Common myeloid progenitor, CD34-positive (primary cell): ENCODE data around the gene PRXL2C.
"Not testable (repeated sequence)": the region's sequence is repeated elsewhere in the genome, so short reads cannot be mapped to it uniquely, and the experiment has no call there.

Experiments used
- CTCF ChIA-PET: fragments of 350-600 bp; sonication (Branson Sonifier 250); formaldehyde crosslinking; loops from one replicate; lab custom pipeline; 2021; ENCODE audit warnings: antibody characterized with exemption; lab: Charles Lee
- POLR2A ChIA-PET: fragments of 350-600 bp; sonication (Branson Sonifier 250); formaldehyde crosslinking; loops from one replicate; lab custom pipeline; 2021; ENCODE audit warnings: antibody characterized with exemption; lab: Charles Lee
- DNase-seq, 3 donors: peaks; one replicate each; pipeline versions ENCODE4 v3.0.0 to v3.0.0-alpha.2; 2013
- H3K27ac ChIP-seq, 2 experiments: 1 replicate in 1 of 2; 2 replicates in 1 of 2; pipeline ENCODE4 v1.7.0; 2013; ENCODE audit warnings: inconsistent platforms in 2 of 2, low read length in 2 of 2, mild to moderate bottlenecking in 2 of 2, low read depth in 1 of 2, moderate library complexity in 1 of 2; ENCODE audit not compliant: severe bottlenecking in 2 of 2, insufficient read depth in 1 of 2, poor library complexity in 1 of 2
- H3K27me3 ChIP-seq, 5 experiments: replicated peaks in 2 of 5; 1 replicate in 3 of 5; 2 replicates in 2 of 5; pipeline versions ENCODE4 v1.6.1 to v1.7.0; 2013; ENCODE audit warnings: low read length in 4 of 5, mild to moderate bottlenecking in 2 of 5, moderate library complexity in 2 of 5, inconsistent platforms in 1 of 5; ENCODE audit not compliant: insufficient read depth in 5 of 5, control insufficient read depth in 4 of 5
- H3K36me3 ChIP-seq, 4 experiments: 1 replicate in 2 of 4; 2 replicates in 2 of 4; pipeline versions ENCODE4 v1.6.1 to v1.7.0; 2013; ENCODE audit warnings: low read length in 3 of 4, control low read depth in 1 of 4, mild to moderate bottlenecking in 1 of 4; ENCODE audit not compliant: control insufficient read depth in 4 of 4, insufficient read depth in 4 of 4
- H3K4me1 ChIP-seq, 4 experiments: 1 replicate in 3 of 4; 2 replicates in 1 of 4; pipeline versions ENCODE4 v1.6.1 to v1.7.1; 2013; ENCODE audit warnings: low read length in 3 of 4, mild to moderate bottlenecking in 3 of 4, control low read depth in 1 of 4, inconsistent platforms in 1 of 4, moderate library complexity in 1 of 4; ENCODE audit not compliant: control insufficient read depth in 4 of 4, insufficient read depth in 4 of 4; ENCODE audit errors: control extremely low read depth in 1 of 4
- H3K4me3 ChIP-seq, 7 experiments: 1 replicate in 4 of 7; 2 replicates in 3 of 7; pipeline versions ENCODE4 v1.5.1 to v1.7.0; 2013; ENCODE audit warnings: mild to moderate bottlenecking in 7 of 7, low read length in 6 of 7, moderate library complexity in 6 of 7, inconsistent platforms in 2 of 7, low read depth in 2 of 7, control low read depth in 1 of 7; ENCODE audit not compliant: insufficient read depth in 4 of 7, control insufficient read depth in 1 of 7; ENCODE audit errors: extremely low read depth in 1 of 7
- H3K9me3 ChIP-seq, 5 experiments: 1 replicate in 4 of 5; 2 replicates in 1 of 5; pipeline versions ENCODE4 v1.6.1 to v1.7.1; 2013; ENCODE audit warnings: low read length in 4 of 5, mild to moderate bottlenecking in 2 of 5, inconsistent platforms in 1 of 5, low read depth in 1 of 5, moderate library complexity in 1 of 5; ENCODE audit not compliant: control insufficient read depth in 4 of 5, insufficient read depth in 2 of 5; ENCODE audit errors: control extremely low read depth in 1 of 5
- WGBS: methylation state at CpG from one replicate; pipeline ENCODE4 v1.1.5; 2013; ENCODE audit not compliant: insufficient coverage; 5-methylcytosine and 5-hydroxymethylcytosine counted together

The PRXL2C gene

DNA sequence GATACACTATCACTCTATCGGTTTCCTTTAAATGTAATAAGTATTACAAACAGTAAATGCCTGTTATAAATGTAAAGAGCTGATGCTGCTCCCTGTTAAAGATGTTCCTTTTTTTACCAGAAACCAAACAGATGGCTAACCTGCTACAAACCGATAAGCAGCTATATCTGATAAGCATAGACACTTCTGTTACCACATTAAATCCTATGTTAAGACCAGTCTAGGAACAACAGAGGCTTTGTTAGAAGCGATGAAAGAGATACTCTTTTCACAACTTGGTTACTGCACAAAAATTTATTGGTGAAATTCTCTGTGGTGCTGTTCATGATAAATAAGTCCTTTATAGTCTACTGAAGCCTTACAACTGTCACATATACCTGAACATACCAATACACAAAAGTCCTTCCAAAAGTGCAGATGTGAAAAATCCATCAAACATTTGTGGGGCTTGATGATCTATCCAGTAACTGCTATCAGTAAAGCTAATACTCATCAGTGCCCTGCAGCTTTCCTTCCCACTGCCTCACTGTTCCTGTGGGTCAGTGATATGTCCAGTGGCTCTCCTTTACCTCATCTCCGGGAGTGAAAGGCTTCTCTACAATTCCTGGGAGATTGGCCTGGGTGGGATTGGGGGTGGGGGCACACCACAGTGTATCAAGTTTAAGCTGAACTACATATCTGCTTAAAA is 25.8 kb upstream of the PRXL2C start:
- ChIA-PET CTCF (interaction anchor here (0.7 to 2.3 kb wide), 2 partner anchors 13 to 16 kb away, joined by 4 to 5 read pairs; no protein-coding TSS in a partner anchor), POLR2A (interaction anchor here (0.5 kb wide), 2 partner anchors 326 to 392 kb away, joined by 3 read pairs; no protein-coding TSS in a partner anchor)
- Histone ChIP-seq H3K36me3 (no peaks in the 10 kb centered on the region), H3K9me3 (peaks cover 0 to 1% (median 0%) of the 10 kb centered on the region in 5 experiments), H3K4me3 (no peak overlapping the region), H3K27ac (peak overlapping the region in 1 of 2 experiments; percentile 27), H3K4me1 (peaks cover 0 to 16% (median 4%) of the 10 kb centered on the region in 4 experiments), H3K27me3 (no peaks in the 10 kb centered on the region)
- DNase-seq: peak; percentile 39 to 87 (median 67)
- WGBS: 0% methylated on average over 1 of the region's 4 CpGs

- H3K36me3 ChIP-seq: no peaks in the 10 kb centered on the region
- H3K4me3 ChIP-seq: no peak overlapping the region
- H3K4me1 ChIP-seq: no peaks in the 10 kb centered on the region
- peaks cover 0 to 2% (median 0%) of the 10 kb centered on the region in 5 experiments for H3K9me3 ChIP-seq
- ChIA-PET CTCF (interaction anchor here (1.6 kb wide), 1 partner anchor 15 kb away, joined by 5 read pairs; no protein-coding TSS in a partner anchor), POLR2A (no interaction called here)
- H3K27ac ChIP-seq: no peak overlapping the region
- DNase-seq: no peak
- H3K27me3 ChIP-seq: no peaks in the 10 kb centered on the region
These were observed 19.9 kb upstream of the PRXL2C start for GRCh38 chr9:96674906-96675538.

DNA sequence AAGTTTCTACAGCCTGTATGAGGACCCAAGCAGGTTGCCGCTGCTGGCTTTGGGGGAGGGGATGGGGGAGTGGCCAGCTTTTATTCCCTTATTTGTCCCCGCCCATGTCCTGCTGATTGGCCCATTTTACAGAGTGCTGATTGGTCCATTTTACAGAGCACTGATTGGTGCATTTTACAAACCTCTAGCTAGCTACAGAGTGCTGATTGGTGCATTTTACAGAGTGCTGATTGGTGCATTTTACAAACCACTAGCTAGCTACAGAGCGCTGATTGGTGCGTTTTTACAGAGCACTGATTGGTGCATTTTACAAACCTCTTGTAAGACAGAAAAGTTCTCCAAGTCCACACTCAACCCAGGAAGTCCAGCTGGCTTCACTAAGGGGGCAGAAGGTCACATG is 18.7 kb upstream of the PRXL2C start:
- POLR2A ChIA-PET, H3K36me3 ChIP-seq, H3K4me3 ChIP-seq, H3K27ac ChIP-seq, DNase-seq, H3K9me3 ChIP-seq, H3K4me1 ChIP-seq, H3K27me3 ChIP-seq: not testable (repeated sequence)
- CTCF ChIA-PET: interaction anchor here (1.6 kb wide), 1 partner anchor 14 kb away, joined by 5 read pairs; no protein-coding TSS in a partner anchor
- 100% methylated on average over 3 of the region's 4 CpGs for WGBS

GRCh38 chr9:96668868-96669534 is 13.9 kb upstream of the PRXL2C start:
- peaks cover 0 to 2% (median 0%) of the 10 kb centered on the region in 5 experiments for H3K9me3 ChIP-seq
- no peaks in the 10 kb centered on the region for H3K36me3 ChIP-seq
- WGBS: 97% methylated on average over 18 of the region's 20 CpGs
- H3K27me3 ChIP-seq: no peaks in the 10 kb centered on the region
- H3K4me3 ChIP-seq: no peak overlapping the region
- no peak overlapping the region for H3K27ac ChIP-seq
- ChIA-PET POLR2A (interaction anchor here (0.7 kb wide), 1 partner anchor 354 kb away, joined by 3 read pairs; no protein-coding TSS in a partner anchor), CTCF (no interaction called here)
- no peak for DNase-seq
- H3K4me1 ChIP-seq: no peaks in the 10 kb centered on the region

- Histone ChIP-seq H3K4me1 (no peaks in the 10 kb centered on the region), H3K4me3 (no peak overlapping the region), H3K9me3 (no peaks in the 10 kb centered on the region), H3K27me3 (no peaks in the 10 kb centered on the region), H3K36me3 (no peaks in the 10 kb centered on the region), H3K27ac (no peak overlapping the region)
- CTCF ChIA-PET: interaction anchor here (0.9 to 2.2 kb wide), 11 partner anchors 9 to 436 kb away, joined by 3 to 19 read pairs (median 4); partner anchors contain the start of gene PRXL2C
- 100% methylated on average over 1 of the region's 2 CpGs for WGBS
- no peak for DNase-seq
- POLR2A ChIA-PET: interaction anchor here (0.7 kb wide), 1 partner anchor 340 kb away, joined by 3 read pairs; no protein-coding TSS in a partner anchor
These were observed 12.2 kb upstream of the PRXL2C start for GRCh38 chr9:96667363-96667728.

DNA sequence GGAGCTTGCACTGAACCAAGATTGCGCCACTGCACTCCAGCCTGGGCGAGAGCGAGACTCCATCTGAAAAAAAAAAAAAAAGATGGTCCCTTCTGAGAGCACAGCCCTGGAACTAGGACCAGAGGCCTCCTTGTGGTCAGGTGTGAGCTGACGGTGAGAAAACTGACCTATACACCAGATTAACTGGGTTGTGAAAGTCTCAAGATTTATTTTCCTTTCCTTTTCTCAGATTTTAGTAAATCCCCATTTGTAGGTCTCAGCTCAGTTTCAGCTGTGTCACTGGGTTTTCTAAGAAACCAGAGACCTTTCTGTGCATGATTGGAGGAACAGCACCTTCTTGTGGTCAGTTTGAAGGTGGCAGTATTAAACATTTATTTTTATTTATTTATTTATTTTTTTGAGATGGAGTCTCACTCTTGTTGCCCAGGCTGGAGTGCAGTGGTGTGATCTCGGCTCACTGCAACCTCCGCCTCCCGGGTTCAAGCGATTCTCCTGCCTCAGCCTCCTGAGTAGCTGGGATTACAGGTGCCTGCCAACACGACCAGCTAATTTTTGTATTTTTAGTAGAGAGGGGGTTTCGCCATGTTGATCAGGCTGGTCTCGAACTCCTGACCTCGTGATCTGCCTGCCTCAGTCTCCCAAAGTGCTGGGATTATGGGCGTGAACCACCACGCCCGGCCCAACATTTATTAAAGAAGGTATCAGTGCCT is 11.7 kb upstream of the PRXL2C start:
- H3K4me1 ChIP-seq, H3K9me3 ChIP-seq, H3K36me3 ChIP-seq, H3K27ac ChIP-seq, H3K4me3 ChIP-seq, H3K27me3 ChIP-seq: not testable (repeated sequence)
- peak; percentile 63 to 85 (median 82) for DNase-seq
- POLR2A ChIA-PET: interaction anchor here (0.6 to 0.7 kb wide), 2 partner anchors 292 to 339 kb away, joined by 3 to 4 read pairs; no protein-coding TSS in a partner anchor
- 91% methylated on average over 10 of the region's 15 CpGs for WGBS
- CTCF ChIA-PET: interaction anchor here (0.5 to 2.2 kb wide), 11 partner anchors 10 to 436 kb away, joined by 3 to 19 read pairs (median 4); partner anchors contain the start of gene PRXL2C
